ENCODE data around the gene ABCE1. TPM values are rescaled to one million over a fixed set of nuclear protein-coding genes. Genes with fewer than 3 reads are reported as not detected.

The ABCE1 gene
- total and polyA plus RNA-seq, 10 of the 15 experiments (the other 5 are each of a cell fraction or from before 2014, with no cell fraction given), result 75.9 to 172 (median 134) TPM

GRCh38 chr4:145049241-145049640 lies 48.9 kb upstream of the ABCE1 start:
- no TSS peak for BruUV-seq (replicated peaks)

More at GRCh38 chr4:145049241-145049640, 48.9 kb upstream of the ABCE1 start:
- DNase-seq (ENCODE audit: low read depth, low spot score), result no peak
- FAIRE-seq, result no peak
- in situ Hi-C loops (cut with MboI), result no loop called here
- ATAC-seq, result no peak
- Histone ChIP-seq H3K4me1 (ENCODE audit: control insufficient read depth, insufficient read depth, low read length) (0 out of 2 replicates have a peak, but pooled peaks cover 4% of the 10 kb centered on the region), H3K9me3 (replicated peaks; ENCODE audit: control insufficient read depth, insufficient read depth, low read length) (no peaks in the 10 kb centered on the region; the same call in 2 of the 3 replicates), H3K36me3 (ENCODE audit: control insufficient read depth in 2 of 2, insufficient read depth in 2 of 2, low read length in 1 of 2) (peaks cover 0 to 7% of the 10 kb centered on the region in 2 experiments; a peak in 2 of 4 replicates), H3K27me3 (replicated peaks in 1 of 2; ENCODE audit: control insufficient read depth in 2 of 2, insufficient read depth in 2 of 2, low read length in 1 of 2) (no peaks in the 10 kb centered on the region), H3K4me3 (no peak overlapping the region), H3K27ac (ENCODE audit: control insufficient read depth, insufficient read depth) (no peak overlapping the region), H3K9ac (ENCODE audit: control insufficient read depth, insufficient read depth, low read length) (no peak overlapping the region), H4K20me1 (ENCODE audit: control insufficient read depth, insufficient read depth) (no peaks in the 10 kb centered on the region), H3K79me2 (ENCODE audit: control insufficient read depth, insufficient read depth, low read length) (no peaks in the 10 kb centered on the region), H3K4me2 (ENCODE audit: control insufficient read depth, insufficient read depth) (no peak overlapping the region), H2AFZ (ENCODE audit: control insufficient read depth, low read depth, low read length) (no peak overlapping the region)
- ChIA-PET POLR2A (no interaction called here), CTCF (interaction anchor here (0.7 to 0.9 kb wide), 2 partner anchors 71 to 84 kb away, joined by 3 read pairs; no protein-coding TSS in a partner anchor), RAD21 (ENCODE audit: unreplicated experiment) (interaction anchor here (2.2 kb wide), 1 partner anchor 11 kb away, joined by 5 read pairs; no protein-coding TSS in a partner anchor), SMC1A (ENCODE audit: uncharacterized antibody, unreplicated experiment) (interaction anchor here (2.0 kb wide), 1 partner anchor 146 kb away, joined by 6 read pairs; no protein-coding TSS in a partner anchor)
- no peak for TF ChIP-seq SUZ12 (IDR thresholded peaks at IDR 0.05; ENCODE audit: unreplicated experiment)
- no peak for TF ChIP-seq RELA (IDR thresholded peaks at IDR 0.05; ENCODE audit: borderline replicate concordance, partially characterized antibody)
- TF ChIP-seq, protein P1, sequence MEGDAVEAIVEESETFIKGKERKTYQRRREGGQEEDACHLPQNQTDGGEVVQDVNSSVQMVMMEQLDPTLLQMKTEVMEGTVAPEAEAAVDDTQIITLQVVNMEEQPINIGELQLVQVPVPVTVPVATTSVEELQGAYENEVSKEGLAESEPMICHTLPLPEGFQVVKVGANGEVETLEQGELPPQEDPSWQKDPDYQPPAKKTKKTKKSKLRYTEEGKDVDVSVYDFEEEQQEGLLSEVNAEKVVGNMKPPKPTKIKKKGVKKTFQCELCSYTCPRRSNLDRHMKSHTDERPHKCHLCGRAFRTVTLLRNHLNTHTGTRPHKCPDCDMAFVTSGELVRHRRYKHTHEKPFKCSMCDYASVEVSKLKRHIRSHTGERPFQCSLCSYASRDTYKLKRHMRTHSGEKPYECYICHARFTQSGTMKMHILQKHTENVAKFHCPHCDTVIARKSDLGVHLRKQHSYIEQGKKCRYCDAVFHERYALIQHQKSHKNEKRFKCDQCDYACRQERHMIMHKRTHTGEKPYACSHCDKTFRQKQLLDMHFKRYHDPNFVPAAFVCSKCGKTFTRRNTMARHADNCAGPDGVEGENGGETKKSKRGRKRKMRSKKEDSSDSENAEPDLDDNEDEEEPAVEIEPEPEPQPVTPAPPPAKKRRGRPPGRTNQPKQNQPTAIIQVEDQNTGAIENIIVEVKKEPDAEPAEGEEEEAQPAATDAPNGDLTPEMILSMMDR (IDR thresholded peaks at IDR 0.05 in 2 of 3, conservative IDR thresholded peaks at IDR 0.05 in 1 of 3; ENCODE audit: control insufficient read depth in 2 of 3, extremely low read depth in 1 of 3, insufficient read depth in 1 of 3, low read depth in 3 of 3, low read length in 3 of 3), result no peak
- no peak for TF ChIP-seq BACH1 (IDR thresholded peaks at IDR 0.05; ENCODE audit: borderline replicate concordance)
- no peak for TF ChIP-seq REST (IDR thresholded peaks at IDR 0.05; ENCODE audit: low read depth, low read length)
- peak in 1 of 2 experiments; percentile 4; a peak in 1 of 4 replicates for TF ChIP-seq CEBPB (IDR thresholded peaks at IDR 0.05; ENCODE audit: borderline replicate concordance in 1 of 2, low read depth in 2 of 2, low read length in 2 of 2)
- TF ChIP-seq, protein P2, sequence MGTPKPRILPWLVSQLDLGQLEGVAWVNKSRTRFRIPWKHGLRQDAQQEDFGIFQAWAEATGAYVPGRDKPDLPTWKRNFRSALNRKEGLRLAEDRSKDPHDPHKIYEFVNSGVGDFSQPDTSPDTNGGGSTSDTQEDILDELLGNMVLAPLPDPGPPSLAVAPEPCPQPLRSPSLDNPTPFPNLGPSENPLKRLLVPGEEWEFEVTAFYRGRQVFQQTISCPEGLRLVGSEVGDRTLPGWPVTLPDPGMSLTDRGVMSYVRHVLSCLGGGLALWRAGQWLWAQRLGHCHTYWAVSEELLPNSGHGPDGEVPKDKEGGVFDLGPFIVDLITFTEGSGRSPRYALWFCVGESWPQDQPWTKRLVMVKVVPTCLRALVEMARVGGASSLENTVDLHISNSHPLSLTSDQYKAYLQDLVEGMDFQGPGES (IDR thresholded peaks at IDR 0.05), result no peak
- WGBS (ENCODE audit: insufficient coverage, insufficient replicate concordance, low lambda C conversion rate, missing lambda C conversion rate), result 73% methylated on average over 1 of the region's 1 CpG
- intact Hi-C loops (cut with micrococcal nuclease; ENCODE audit: unreplicated experiment), result loop anchor here (5.0 to 10.0 kb wide), 2 partner anchors 142 to 694 kb away; no protein-coding TSS in a partner anchor

Data from GM12878 (cell line).